Activated CD8-positive, alpha-beta memory T cell treated with anti-CD3 and anti-CD28 coated beads, Interleukin-2, amount 50 U/mL, for 1 hour (primary cell): ENCODE data around the gene TANC2.

Experiments
- DNase-seq: peaks from one replicate; pipeline ENCODE4 v3.0.0-alpha.2; 2020; ENCODE audit errors: extremely low read depth

The TANC2 gene

DNA sequence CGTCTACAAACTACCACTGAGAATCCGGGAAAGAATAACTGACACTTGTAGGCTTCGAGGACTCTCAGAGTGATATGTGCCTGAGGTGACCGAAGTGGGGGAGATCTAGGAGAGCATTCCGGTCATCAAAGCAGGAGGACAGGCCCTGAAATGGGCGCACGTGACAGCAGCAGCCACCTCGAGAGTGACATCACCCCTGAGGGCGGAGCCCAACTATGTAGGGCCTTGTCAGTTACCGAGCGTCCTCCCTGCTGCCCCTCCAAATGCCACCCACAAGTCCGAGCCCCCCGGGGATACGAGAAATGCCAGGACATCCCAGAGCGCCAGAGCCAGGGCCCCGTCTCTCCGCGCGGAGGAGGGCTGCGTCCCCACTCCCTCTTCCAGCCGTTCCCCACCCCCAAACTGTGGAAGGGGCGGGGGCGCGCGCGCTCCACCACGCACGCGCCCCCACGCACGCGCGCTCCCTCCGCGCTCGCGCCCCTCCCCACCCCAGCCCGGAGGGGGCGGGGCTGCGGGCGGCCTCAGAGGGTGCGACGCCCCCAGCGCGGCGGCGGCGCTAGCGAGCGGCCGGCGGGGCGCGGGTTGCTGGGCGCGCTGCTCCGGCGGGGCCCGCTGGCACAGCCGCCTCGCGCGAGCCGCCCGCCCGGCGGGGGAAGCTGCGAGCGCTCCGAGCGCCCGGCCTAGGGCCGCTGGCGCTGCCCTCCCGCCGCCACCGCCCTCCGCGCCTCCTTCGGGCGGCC is at the start of gene TANC2:
TSS of gene TANC2 (plus strand) at position 550 of the 740 bp plus-strand sequence. CDS start 43,325 bp downstream, outside the sequence.
- DNase-seq, result peak; percentile 47

- DNase-seq, result no peak
These were observed 49.1 kb upstream of the TANC2 start for GRCh38 chr17:62916684-62917571.

DNA sequence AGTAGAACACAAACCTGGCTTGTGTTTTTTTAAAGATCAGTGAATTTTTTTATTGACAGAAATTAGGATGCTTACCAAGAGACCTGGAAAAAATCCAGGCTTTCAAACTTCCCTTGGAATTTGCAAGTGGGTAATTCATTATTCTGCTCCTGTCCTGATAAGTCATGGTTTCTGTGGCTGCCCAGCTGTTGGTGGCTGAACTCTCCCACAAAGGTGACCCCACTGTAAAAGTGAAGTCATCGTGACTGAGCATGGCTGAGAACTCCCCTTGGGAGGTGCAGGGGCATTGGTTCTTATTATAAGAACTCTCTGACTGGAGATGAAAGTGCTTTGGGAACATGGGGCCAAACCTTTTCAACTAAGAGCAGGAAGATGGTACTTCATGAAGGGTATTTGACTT is 46.6 kb upstream of the TANC2 start:
- no peak for DNase-seq

GRCh38 chr17:62920300-62920699 is 45.7 kb upstream of the TANC2 start:
- DNase-seq, result no peak

- no peak for DNase-seq
These were observed 44.2 kb upstream of the TANC2 start for GRCh38 chr17:62921817-62922216.

- no peak for DNase-seq
These were observed 42.5 kb upstream of the TANC2 start for GRCh38 chr17:62923258-62924150.

- no peak for DNase-seq
These were observed 40.7 kb upstream of the TANC2 start for GRCh38 chr17:62925267-62925836.

DNA sequence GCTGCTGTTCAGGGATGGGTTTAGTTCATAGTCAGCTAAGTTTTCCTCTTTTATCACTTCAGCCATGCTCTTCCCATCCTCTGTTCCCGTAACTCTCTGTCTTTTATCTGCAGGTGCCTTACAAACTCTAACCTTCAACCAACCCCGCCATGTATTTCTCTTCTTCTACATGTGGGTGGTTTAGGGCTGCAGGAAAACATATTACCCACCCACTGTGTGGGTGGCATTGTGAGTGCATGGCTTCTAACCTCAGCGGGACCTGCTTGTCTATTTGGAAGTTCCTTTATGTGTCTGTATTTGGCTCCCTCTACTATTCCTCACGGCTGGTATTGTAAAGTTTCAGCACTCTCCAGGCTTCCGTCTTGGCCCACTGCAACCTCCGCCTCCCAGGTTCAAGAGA is 39.0 kb upstream of the TANC2 start:
- DNase-seq, result no peak

DNA sequence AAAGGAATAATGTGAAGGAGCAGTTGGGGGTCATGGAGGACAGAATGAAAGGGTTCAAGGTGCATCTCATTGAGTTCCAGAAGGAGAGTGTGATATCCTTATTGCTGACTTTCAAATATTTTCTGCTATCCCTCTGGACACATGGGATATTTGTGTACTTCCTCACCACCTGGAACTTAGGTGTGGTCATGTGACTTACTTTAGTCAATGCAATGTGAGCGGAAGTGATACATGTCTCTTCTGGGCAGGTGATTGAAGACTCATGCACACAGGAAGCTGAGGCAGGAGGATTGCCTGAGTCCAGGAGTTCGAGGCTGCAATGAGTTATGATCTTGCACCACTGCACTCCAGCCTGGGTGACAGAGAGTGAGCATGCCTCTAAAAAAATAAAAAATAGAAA is 36.7 kb upstream of the TANC2 start:
- DNase-seq, result no peak

- DNase-seq, result no peak
These were observed 34.9 kb upstream of the TANC2 start for GRCh38 chr17:62931101-62931500.

- no peak for DNase-seq
These were observed 32.3 kb upstream of the TANC2 start for GRCh38 chr17:62933501-62934385.

GRCh38 chr17:62935098-62935497 is 30.9 kb upstream of the TANC2 start:
- DNase-seq, result no peak

DNA sequence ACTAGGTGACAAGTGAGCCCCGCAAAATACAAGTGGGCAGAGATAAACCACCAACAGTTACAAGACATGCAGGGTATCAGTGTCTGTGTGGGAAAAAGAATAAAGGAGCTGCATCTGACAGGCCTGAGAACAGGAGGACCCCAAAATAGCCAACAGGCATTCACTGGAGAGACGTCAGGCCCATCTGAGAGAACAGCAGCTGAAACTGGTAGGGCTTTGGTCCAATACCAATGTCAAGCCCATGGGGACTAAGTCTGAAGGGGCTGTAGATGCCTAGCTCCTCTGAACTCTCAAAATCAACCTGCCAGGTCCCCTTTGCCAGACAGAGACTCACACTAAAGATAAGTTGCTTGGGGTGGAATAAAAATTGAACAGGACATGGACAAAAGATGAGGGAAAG is 30.5 kb upstream of the TANC2 start:
- no peak for DNase-seq

DNA sequence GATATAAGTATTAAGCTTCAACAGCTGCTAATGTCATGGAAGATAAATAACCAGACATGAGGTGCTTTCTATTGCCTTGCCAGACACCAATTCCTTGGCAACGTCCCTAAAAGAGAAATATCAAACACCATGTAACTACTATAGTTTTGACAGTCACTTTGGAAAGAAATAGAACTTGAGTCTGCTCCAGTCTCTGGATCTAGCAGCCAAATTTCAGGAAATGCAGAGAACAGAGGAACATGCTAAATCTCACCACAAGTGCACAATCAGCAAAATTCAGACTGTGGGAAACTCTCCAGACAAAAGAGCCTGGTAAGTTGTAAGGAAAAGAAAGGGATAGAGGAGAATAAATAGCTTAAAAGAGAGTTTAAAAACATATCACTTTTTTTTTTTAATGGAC is 28.4 kb upstream of the TANC2 start:
- no peak for DNase-seq

DNA sequence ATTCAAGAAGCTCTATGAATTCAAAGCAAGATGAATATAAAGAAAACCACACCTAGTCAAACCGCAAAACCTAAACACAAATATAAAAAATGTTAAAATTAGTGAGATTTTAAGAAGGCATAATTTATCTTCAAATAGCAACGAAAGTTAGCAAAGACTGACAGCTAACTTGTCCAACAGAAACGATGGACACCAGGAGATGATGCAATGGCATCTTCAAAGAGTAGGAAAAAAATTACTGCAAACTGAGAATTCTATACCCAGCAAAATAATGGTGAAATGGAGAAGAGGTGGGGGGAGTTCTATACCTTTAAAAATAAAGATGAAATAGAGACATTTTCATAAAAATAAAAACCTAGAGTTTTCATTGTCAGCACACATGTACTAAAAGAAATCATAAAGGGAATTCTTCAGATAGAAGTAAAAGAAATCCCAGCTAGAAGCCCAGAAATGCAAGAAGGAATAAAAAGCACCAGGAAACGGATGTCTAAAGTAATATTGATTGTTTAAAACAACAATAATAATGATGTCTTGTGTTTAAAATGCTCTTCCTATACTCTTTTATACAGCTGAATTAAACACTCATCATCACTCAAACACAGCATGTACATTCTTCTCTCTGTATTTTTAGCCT is 24.6 kb upstream of the TANC2 start:
- DNase-seq, result no peak

GRCh38 chr17:62948370-62948769 is 17.7 kb upstream of the TANC2 start:
- DNase-seq, result no peak

DNA sequence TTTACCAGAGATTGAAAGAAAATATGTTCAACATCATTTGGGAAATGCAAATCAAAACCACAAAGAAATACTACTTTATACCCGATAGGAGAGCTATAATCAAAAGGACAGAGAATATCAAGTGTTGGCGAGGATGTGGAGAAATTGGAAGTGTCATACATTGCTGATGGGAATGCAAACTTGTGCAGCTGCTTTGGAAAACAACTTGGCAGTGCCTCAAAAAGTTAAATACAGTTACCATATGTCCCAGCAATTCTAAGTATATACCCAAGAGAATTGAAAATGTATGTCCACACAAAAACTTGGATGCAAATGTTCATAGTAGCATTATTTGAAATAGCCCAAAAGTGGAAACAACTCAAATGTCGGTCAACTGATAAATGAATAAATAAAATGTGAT is 17.0 kb upstream of the TANC2 start:
- DNase-seq, result no peak

DNA sequence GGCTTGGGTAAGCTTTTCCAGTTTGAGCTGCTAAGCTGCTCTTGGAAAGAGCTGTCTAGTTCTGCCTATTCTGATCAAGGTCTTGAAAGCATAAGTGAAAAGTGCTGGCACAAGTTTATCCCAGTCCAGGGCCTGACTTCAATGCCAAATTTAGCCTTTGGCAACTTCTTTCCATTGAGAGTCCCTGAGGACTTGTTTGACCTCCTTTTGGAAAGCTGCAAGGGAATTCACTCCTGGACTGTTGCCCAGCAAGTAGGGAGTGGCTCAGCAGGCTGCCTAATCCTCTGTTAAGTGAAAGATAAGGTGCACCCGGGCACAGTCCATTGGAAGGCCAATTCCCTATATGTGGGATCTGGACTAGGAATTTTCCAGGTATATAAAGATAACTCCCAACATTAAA is 16.0 kb upstream of the TANC2 start:
- no peak for DNase-seq

GRCh38 chr17:62955841-62956352 is 10.1 kb upstream of the TANC2 start:
- no peak for DNase-seq

- DNase-seq, result no peak
These were observed 2.7 kb upstream of the TANC2 start for GRCh38 chr17:62963296-62963695.
